HepG2 (cell line): ENCODE measurements around the gene KLHL36. TPM values are rescaled to one million over a fixed set of nuclear protein-coding genes. Genes with fewer than 3 reads are reported as not detected.

ENCODE experiments used
- ARNT2 ChIP-seq: sonication (generic); formaldehyde crosslinking; IDR thresholded peaks from 2 replicates; pipeline ENCODE4 v1.8.0; 2022; ENCODE audit warnings: mild to moderate bottlenecking, low read depth, missing genetic modification reagents, moderate library complexity
- ATF2 ChIP-seq: sonication (generic); formaldehyde crosslinking; IDR thresholded peaks from 2 replicates; pipeline ENCODE4 v1.4.0; 2020; ENCODE audit warnings: missing genetic modification reagents
- BHLHE40 ChIP-seq: IDR thresholded peaks from 2 replicates; pipeline ENCODE4 v1.6.1; 2011; ENCODE audit warnings: low read length, improper control_type of control experiment
- CBX5 ChIP-seq: sonication (generic); formaldehyde crosslinking; IDR thresholded peaks from 2 replicates; pipeline ENCODE4 v1.4.0; 2020; ENCODE audit warnings: missing genetic modification reagents, borderline replicate concordance
- DMTF1 ChIP-seq: sonication (generic); formaldehyde crosslinking; IDR thresholded peaks from 2 replicates; pipeline ENCODE4 v1.4.0; 2020; ENCODE audit warnings: mild to moderate bottlenecking, missing genetic modification reagents
- MEIS2 ChIP-seq: sonication (generic); formaldehyde crosslinking; IDR thresholded peaks from 2 replicates; pipeline ENCODE4 v1.9.0; 2021; ENCODE audit warnings: mild to moderate bottlenecking, missing genetic modification reagents
- MLLT10 ChIP-seq: sonication (generic); formaldehyde crosslinking; IDR thresholded peaks from 2 replicates; pipeline ENCODE4 v1.4.0; 2020; ENCODE audit warnings: missing genetic modification reagents
- MXD3 ChIP-seq: IDR thresholded peaks from 2 replicates; pipeline ENCODE4 v1.6.1; 2016; ENCODE audit warnings: mild to moderate bottlenecking, missing biosample characterization, missing genetic modification reagents
- NR2F6 ChIP-seq, 2 experiments: IDR thresholded peaks; 2 replicates each; pipeline ENCODE4 v1.6.1; 2016; ENCODE audit warnings: antibody characterized with exemption in 1 of 2, mild to moderate bottlenecking in 1 of 2
- SNAPC5 ChIP-seq: sonication (generic); formaldehyde crosslinking; IDR thresholded peaks from 2 replicates; pipeline ENCODE4 v1.8.1; 2023; ENCODE audit warnings: mild to moderate bottlenecking, missing genetic modification reagents, borderline replicate concordance
- ZBTB43 ChIP-seq: sonication (generic); formaldehyde crosslinking; conservative IDR thresholded peaks from 2 replicates; pipeline ENCODE4 v1.4.0; 2020; ENCODE audit warnings: missing genetic modification reagents
- ZFP90 ChIP-seq: sonication (generic); formaldehyde crosslinking; IDR thresholded peaks from 2 replicates; pipeline ENCODE4 v1.8.0; 2022; ENCODE audit warnings: missing genetic modification reagents, mild to moderate bottlenecking, inconsistent platforms, borderline replicate concordance
- ZIK1 ChIP-seq: sonication (generic); formaldehyde crosslinking; IDR thresholded peaks from 2 replicates; pipeline ENCODE4 v1.5.0; 2020; ENCODE audit warnings: mild to moderate bottlenecking, low read depth, missing genetic modification reagents, borderline replicate concordance
- ZNF20 ChIP-seq: sonication (generic); formaldehyde crosslinking; IDR thresholded peaks from 2 replicates; pipeline ENCODE4 v1.4.0; 2020; ENCODE audit warnings: mild to moderate bottlenecking, moderate library complexity, missing genetic modification reagents
- ZNF30 ChIP-seq: sonication (generic); formaldehyde crosslinking; IDR thresholded peaks from 2 replicates; pipeline ENCODE4 v1.5.0; 2020; ENCODE audit warnings: mild to moderate bottlenecking, missing genetic modification reagents
- ZNF512B ChIP-seq: sonication (generic); formaldehyde crosslinking; IDR thresholded peaks from 2 replicates; pipeline ENCODE4 v1.5.1; 2020; ENCODE audit warnings: missing genetic modification reagents, mild to moderate bottlenecking, borderline replicate concordance
- ZNF550 ChIP-seq: sonication (generic); formaldehyde crosslinking; IDR thresholded peaks from 2 replicates; pipeline ENCODE4 v1.4.0; 2020; ENCODE audit warnings: mild to moderate bottlenecking, missing genetic modification reagents, borderline replicate concordance
- ZNF576 ChIP-seq: sonication (generic); formaldehyde crosslinking; IDR thresholded peaks from 2 replicates; pipeline ENCODE4 v1.4.0; 2020; ENCODE audit warnings: mild to moderate bottlenecking, missing genetic modification reagents
- polyA plus RNA-seq, 8 experiments: library from polyadenylated mRNA; depleted of rRNA in 3 of 8; stranded (reverse) in 7 of 8; unstranded in 1 of 8; fragments of >200 nt; fragmentation: Illumina TruSeq in 4 of 8; extraction: Trizol in 4 of 8; gene quantifications; 2 replicates each; pipeline versions ENCODE4 v1.2.1 to v1.2.3, GENCODE V29; 2011 to 2016; ENCODE audit warnings: low read depth in 4 of 8, missing spikeins in 1 of 8, mixed read lengths in 1 of 8; ENCODE audit not compliant: insufficient read depth in 1 of 8
- total RNA-seq, 5 experiments: library from RNA; depleted of rRNA; stranded (reverse); fragments of >200 nt; fragmentation: Illumina TruSeq; extraction: Trizol; gene quantifications; 2 replicates each; pipeline ENCODE4 v1.2.3, GENCODE V29; 2016; ENCODE audit warnings: low read depth in 1 of 5

Gene KLHL36
- total and polyA plus RNA-seq, 2 of the 13 experiments (the other 11 are each of a cell fraction or from before 2014, with no cell fraction given), result 24.3 to 26.0 TPM

GRCh38 chr16:84699712-84700445, 51.6 kb downstream of the KLHL36 start, which contains the start of gene USP10 (continued):
- TF ChIP-seq DMTF1, result no peak
- TF ChIP-seq ZNF576 (CRISPR knock-in tag), result no peak; the same call in 1 of the 2 replicates
- peak; percentile 65 for TF ChIP-seq ARNT2
- TF ChIP-seq NR2F6 (IDR thresholded peaks at IDR 0.05), result no peak
- peak; percentile 77 for TF ChIP-seq NR2F6 (CRISPR knock-in tag; IDR thresholded peaks at IDR 0.05)
- no peak; the same call in 1 of the 2 replicates for TF ChIP-seq BHLHE40
- 0 out of 2 replicates have a peak, but pooled peaks have one; percentile 2 for TF ChIP-seq ZNF20
- TF ChIP-seq MXD3 (CRISPR knock-in tag), result no peak; the same call in none of the 2 replicates
- TF ChIP-seq ZNF512B, result no peak
- TF ChIP-seq ZFP90 (CRISPR knock-in tag), result peak; percentile 84; the same call in 1 of the 2 replicates
- TF ChIP-seq MEIS2 (CRISPR knock-in tag), result no peak
- no peak for TF ChIP-seq MLLT10 (CRISPR knock-in tag)
- no peak for TF ChIP-seq ZNF550
- TF ChIP-seq ZIK1 (CRISPR knock-in tag), result no peak; the same call in 1 of the 2 replicates
- TF ChIP-seq SNAPC5 (CRISPR knock-in tag), result no peak
- no peak; the same call in none of the 2 replicates for TF ChIP-seq ZBTB43 (CRISPR knock-in tag)
- no peak for TF ChIP-seq ZNF30 (CRISPR knock-in tag)
- peak; percentile 35; the same call in 1 of the 2 replicates for TF ChIP-seq ATF2
- no peak for TF ChIP-seq CBX5 (CRISPR knock-in tag)
